Prostate gland (tissue), 2 donors: ENCODE data around the gene IL36B. TPM values are rescaled to one million over a fixed set of nuclear protein-coding genes. Genes with fewer than 3 reads are reported as not detected.

Source experiments
- DNase-seq: peaks from one replicate; pipeline ENCODE4 v3.0.0-alpha.2; 2019; ENCODE audit warnings: low spot score
- H3K27ac ChIP-seq, 2 donors: fragments of 200-600 bp; sonication (generic); 2 replicates each; pipeline ENCODE4 v1.5.1; 2017 to 2019
- H3K27me3 ChIP-seq: fragments of 200-600 bp; sonication (generic); replicated peaks from 2 replicates; pipeline ENCODE4 v1.5.1; 2019; ENCODE audit not compliant: insufficient read depth
- H3K36me3 ChIP-seq, 2 donors: fragments of 200-600 bp; sonication (generic); 1 replicate in 1 of 2; 2 replicates in 1 of 2; pipeline versions ENCODE4 v1.5.1 to v1.8.1; 2017 to 2019
- H3K4me1 ChIP-seq: fragments of 200-600 bp; sonication (generic); replicated peaks from 2 replicates; pipeline ENCODE4 v1.5.1; 2019
- H3K4me3 ChIP-seq, 2 donors: fragments of 200-600 bp; sonication (generic); 2 replicates each; pipeline ENCODE4 v1.5.1; 2017 to 2019
- H3K9me3 ChIP-seq: fragments of 200-600 bp; sonication (generic); 2 replicates; pipeline ENCODE4 v1.5.1; 2017
- CTCF ChIP-seq, 4 experiments: fragments of 200-600 bp in 2 of 4; fragments of 450-650 bp in 2 of 4; sonication (generic) in 2 of 4; IDR thresholded peaks; 1 replicate in 3 of 4; 2 replicates in 1 of 4; pipeline ENCODE4 v1.5.1; 2016 to 2019; ENCODE audit warnings: antibody characterized with exemption in 4 of 4, mild to moderate bottlenecking in 2 of 4, moderate library complexity in 2 of 4
- POLR2A ChIP-seq: fragments of 450-650 bp; IDR thresholded peaks from one replicate; pipeline ENCODE4 v1.6.1; 2016; ENCODE audit warnings: antibody characterized with exemption, mild to moderate bottlenecking
- POLR2AphosphoS5 ChIP-seq: sonication (generic); formaldehyde crosslinking; IDR thresholded peaks from one replicate; pipeline ENCODE4 v1.6.1; 2017; ENCODE audit warnings: antibody characterized with exemption
- WGBS: methylation state at CpG from one replicate; pipeline ENCODE4 v1.1.5; 2018; 5-methylcytosine and 5-hydroxymethylcytosine counted together
- intact Hi-C: fragments of 100-400 bp; cut with DNase I; formaldehyde crosslinking; loops from one replicate; pipeline ENCODE4 v1.14.2; 2022
- total RNA-seq, 2 donors: library from RNA; depleted of rRNA; stranded (reverse); fragments of >200 nt; gene quantifications; one replicate each; pipeline ENCODE4 v1.1.0, GENCODE V29; 2016

IL36B gene
- total RNA-seq, 2 donors from 2014 or later: not detected

DNA sequence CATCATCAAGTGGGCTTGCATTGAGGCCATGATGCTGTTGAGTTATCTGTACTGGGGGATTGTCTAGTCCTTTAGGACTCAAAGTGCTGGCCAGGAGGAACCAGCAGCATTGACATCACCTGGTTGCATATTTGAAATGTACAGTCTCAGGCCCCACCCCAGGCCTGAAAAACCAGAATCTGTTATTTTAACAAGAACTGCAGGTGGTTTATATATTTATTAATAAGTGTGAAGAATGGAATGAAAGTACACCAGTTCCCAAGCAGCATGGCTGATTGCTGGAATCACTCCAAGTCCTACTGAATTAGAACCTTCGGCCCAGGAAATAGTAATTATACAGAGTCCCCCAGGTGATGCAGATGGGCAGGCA is 17.9 kb upstream of the IL36B start:
- intact Hi-C loops: no loop called here
- Histone ChIP-seq H3K27me3 (no peaks in the 10 kb centered on the region), H3K4me3 (no peak overlapping the region), H3K4me1 (no peaks in the 10 kb centered on the region), H3K27ac (no peak overlapping the region), H3K9me3 (no peaks in the 10 kb centered on the region), H3K36me3 (no peaks in the 10 kb centered on the region)
- no peak for DNase-seq
- 67% methylated on average over 1 of the region's 1 CpG for WGBS
- TF ChIP-seq POLR2AphosphoS5 (no peak), POLR2A (no peak), CTCF (IDR thresholded peaks at IDR 0.05) (no peak)

DNA sequence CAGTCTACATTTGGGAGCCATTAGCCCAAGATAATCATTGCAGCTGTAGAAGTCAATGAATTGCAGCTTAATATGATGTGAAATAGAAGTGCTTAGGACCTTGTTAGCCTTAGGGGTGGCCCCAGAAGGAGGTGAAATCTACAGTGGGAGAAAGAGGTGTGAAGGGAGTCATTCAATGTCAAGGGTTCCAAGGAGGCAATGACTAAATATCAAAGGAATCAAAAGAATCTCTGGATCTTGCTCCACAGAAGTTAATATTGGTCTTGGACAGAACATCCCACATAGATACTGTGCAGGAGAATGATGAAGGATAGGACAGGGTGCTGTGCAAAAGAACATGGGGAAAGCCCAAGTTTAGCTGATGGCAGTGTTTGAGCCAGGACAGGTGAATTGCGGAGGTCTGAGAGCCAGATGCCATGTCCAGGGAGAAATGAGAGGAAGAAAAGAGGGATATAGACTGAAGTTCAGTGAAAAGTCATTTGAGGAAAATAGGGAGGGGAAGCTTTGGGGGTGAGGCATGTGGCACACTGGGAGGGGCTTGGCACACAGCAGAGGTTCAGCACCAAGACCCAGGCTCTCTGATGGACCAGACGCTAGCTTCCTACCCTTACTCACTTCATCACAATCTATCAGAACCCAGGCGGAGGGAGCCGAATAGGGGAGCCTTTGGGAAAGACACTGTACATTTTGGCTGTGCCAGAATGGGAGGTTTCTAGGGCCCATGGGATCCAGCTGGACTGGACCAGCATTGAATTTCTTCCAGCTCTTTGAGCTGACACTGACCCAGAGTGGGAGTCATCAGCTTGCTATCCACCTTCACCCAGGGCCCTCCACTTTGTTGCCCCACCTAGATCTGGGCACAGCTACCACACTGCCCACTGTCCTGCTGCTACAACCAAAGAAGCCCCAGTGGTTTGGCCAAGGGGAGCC is 17.3 kb upstream of the IL36B start:
- Histone ChIP-seq H3K27ac (no peak overlapping the region), H3K4me3 (no peak overlapping the region), H3K36me3 (no peaks in the 10 kb centered on the region), H3K9me3 (no peaks in the 10 kb centered on the region), H3K27me3 (no peaks in the 10 kb centered on the region), H3K4me1 (no peaks in the 10 kb centered on the region)
- 89% methylated on average over 4 of the region's 4 CpGs for WGBS
- no peak for TF ChIP-seq POLR2A
- no peak for TF ChIP-seq POLR2AphosphoS5
- TF ChIP-seq CTCF (IDR thresholded peaks at IDR 0.05): no peak
- no peak for DNase-seq
- intact Hi-C loops: no loop called here

DNA sequence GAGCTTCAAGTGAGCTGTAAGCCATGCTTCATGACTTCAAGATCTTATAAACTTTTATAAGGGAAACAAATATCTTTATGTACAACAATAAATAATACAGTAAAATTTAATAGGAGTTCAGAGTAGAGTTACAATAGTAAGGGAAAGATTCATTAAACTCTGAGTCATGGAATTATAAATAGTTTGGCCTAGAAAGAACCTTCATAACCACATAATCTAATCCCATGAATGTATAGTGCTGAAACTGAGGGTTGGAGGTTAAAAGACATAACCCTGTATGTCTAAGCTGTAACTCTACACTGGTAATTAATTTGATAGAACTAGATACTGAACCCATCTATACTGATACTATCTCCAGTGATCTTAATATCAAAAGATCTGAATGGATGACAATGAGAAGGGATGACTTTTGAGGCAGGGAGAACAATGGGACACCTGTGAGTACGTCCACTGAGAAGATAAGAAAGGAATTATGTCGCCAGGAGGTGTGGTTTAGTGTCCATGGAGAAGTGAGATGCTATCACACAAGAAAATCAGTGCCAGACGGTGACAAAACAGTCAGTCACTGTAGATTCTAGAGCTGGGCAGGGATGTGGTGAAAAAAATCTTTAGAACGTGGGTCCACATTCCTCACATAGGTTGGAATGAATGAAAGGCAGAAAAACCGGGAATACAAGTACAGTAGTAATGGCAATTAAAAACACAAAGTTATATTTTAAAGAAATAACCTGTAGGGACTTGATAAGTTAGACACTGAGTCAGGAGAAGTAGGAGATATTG is 16.2 kb upstream of the IL36B start:
- intact Hi-C loops: no loop called here
- peak overlapping the region in 1 of 2 donors; percentile 35 for H3K27ac ChIP-seq
- H3K36me3 ChIP-seq: no peaks in the 10 kb centered on the region
- TF ChIP-seq CTCF (IDR thresholded peaks at IDR 0.05) (peak in 1 of 4 experiments; percentile 5), POLR2A (no peak), POLR2AphosphoS5 (peak; percentile 28)
- no peak for DNase-seq
- H3K9me3 ChIP-seq: no peaks in the 10 kb centered on the region
- H3K4me1 ChIP-seq: no peaks in the 10 kb centered on the region
- WGBS: 23% methylated on average over 5 of the region's 5 CpGs
- no peaks in the 10 kb centered on the region for H3K27me3 ChIP-seq
- H3K4me3 ChIP-seq: no peak overlapping the region

GRCh38 chr2:113068249-113068648 is 15.6 kb upstream of the IL36B start:
- H3K27me3 ChIP-seq: no peaks in the 10 kb centered on the region
- no peak overlapping the region for H3K4me3 ChIP-seq
- H3K27ac ChIP-seq: peak overlapping the region in 1 of 2 donors; percentile 35
- H3K4me1 ChIP-seq: no peaks in the 10 kb centered on the region
- TF ChIP-seq POLR2A (no peak), CTCF (IDR thresholded peaks at IDR 0.05) (no peak), POLR2AphosphoS5 (no peak)
- no peaks in the 10 kb centered on the region for H3K9me3 ChIP-seq
- intact Hi-C loops: no loop called here
- no peaks in the 10 kb centered on the region for H3K36me3 ChIP-seq
- 35% methylated on average over 2 of the region's 2 CpGs for WGBS
- no peak for DNase-seq
